ENCODE results near the gene HLA-A.

The HLA-A gene

DNA sequence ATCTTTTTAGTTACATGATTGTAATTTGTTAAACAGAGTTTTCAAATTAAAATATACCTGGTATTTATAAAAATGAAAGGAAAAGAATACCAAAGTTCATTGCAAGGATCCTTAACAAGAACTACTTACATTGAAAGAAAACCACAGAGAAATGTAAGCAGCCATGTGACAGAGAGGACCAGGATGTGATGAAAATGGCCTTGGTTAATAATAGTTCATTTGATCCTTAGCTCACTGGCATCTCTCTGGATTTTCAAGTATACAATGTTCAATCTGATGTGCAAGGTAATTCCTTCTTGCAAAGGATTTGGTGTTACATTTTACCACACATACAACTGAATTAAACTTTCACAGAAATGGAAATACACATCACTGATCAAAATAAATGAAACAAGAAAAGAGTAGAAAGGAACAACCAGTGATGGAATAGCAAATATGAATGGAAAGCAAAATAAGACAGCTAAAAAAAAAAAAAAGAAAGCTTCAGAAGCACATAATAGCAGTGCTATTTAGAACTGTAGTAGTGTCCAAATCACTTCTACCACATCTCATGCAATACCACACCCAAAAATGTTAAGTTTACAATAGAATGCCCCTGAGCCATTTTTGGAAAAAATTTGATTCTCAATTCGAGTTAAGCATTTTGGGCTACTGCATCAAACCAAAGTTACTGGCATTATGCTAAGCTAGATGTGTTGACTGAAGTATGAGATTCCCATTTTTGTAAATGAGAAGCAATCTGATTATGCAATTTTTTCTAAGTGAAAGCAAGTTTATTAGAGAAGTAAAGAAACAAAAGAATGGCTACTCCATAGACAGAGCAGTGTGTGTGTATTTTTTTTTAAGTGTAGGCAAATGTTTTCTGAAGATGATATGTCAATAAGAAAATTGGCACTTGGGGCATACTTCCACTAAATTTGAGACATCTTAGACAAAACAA is 22.6 kb upstream of the HLA-A start:
- TF ChIP-seq MYC (IDR thresholded peaks at IDR 0.05; ENCODE audit: low read depth, low read length) = no peak
- TF ChIP-seq POLR2A (IDR thresholded peaks at IDR 0.05; ENCODE audit: extremely low read depth, insufficient read length) = no peak
- TF ChIP-seq, protein P1, sequence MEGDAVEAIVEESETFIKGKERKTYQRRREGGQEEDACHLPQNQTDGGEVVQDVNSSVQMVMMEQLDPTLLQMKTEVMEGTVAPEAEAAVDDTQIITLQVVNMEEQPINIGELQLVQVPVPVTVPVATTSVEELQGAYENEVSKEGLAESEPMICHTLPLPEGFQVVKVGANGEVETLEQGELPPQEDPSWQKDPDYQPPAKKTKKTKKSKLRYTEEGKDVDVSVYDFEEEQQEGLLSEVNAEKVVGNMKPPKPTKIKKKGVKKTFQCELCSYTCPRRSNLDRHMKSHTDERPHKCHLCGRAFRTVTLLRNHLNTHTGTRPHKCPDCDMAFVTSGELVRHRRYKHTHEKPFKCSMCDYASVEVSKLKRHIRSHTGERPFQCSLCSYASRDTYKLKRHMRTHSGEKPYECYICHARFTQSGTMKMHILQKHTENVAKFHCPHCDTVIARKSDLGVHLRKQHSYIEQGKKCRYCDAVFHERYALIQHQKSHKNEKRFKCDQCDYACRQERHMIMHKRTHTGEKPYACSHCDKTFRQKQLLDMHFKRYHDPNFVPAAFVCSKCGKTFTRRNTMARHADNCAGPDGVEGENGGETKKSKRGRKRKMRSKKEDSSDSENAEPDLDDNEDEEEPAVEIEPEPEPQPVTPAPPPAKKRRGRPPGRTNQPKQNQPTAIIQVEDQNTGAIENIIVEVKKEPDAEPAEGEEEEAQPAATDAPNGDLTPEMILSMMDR (IDR thresholded peaks at IDR 0.05; ENCODE audit: low read depth, low read length) = no peak
- TF ChIP-seq, protein P2, sequence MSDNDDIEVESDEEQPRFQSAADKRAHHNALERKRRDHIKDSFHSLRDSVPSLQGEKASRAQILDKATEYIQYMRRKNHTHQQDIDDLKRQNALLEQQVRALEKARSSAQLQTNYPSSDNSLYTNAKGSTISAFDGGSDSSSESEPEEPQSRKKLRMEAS (IDR thresholded peaks at IDR 0.05; ENCODE audit: low read depth, low read length) = no peak
- no peak for DNase-seq (ENCODE audit: low read depth)
- H3K4me3 ChIP-seq (ENCODE audit: low read depth, low read length) = no peak overlapping the region

DNA sequence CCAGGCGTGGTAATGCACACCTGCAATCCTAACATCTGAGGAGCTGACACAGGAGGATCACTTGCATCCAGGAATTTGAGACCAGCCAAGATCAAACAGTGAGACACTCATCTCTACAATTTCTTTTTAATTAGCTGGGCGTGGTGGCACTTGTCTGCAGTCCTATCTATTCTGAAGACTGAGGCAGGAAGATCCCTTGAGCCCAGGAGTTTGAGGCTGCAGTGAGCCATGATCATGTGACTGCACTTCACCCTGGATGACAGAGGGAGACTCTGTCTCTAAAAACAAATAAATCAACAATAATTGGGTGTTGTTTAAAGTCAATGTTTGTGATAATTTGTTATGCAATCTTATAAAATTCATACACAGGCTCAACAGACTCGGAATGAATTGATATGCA is 18.0 kb upstream of the HLA-A start:
- H3K4me3 ChIP-seq (ENCODE audit: low read depth, low read length) = no peak overlapping the region
- DNase-seq (ENCODE audit: low read depth) = no peak
- TF ChIP-seq, protein P2 (IDR thresholded peaks at IDR 0.05; ENCODE audit: low read depth, low read length) = no peak
- TF ChIP-seq, protein P1 (IDR thresholded peaks at IDR 0.05; ENCODE audit: low read depth, low read length) = no peak
- no peak for TF ChIP-seq POLR2A (IDR thresholded peaks at IDR 0.05; ENCODE audit: extremely low read depth, insufficient read length)
- no peak for TF ChIP-seq MYC (IDR thresholded peaks at IDR 0.05; ENCODE audit: low read depth, low read length)

- DNase-seq (ENCODE audit: low read depth) = no peak
- H3K4me3 ChIP-seq (ENCODE audit: low read depth, low read length) = no peak overlapping the region
- TF ChIP-seq MYC (IDR thresholded peaks at IDR 0.05; ENCODE audit: low read depth, low read length) = no peak
- no peak for TF ChIP-seq POLR2A (IDR thresholded peaks at IDR 0.05; ENCODE audit: extremely low read depth, insufficient read length)
- TF ChIP-seq, protein P2 (IDR thresholded peaks at IDR 0.05; ENCODE audit: low read depth, low read length) = no peak
- TF ChIP-seq, protein P1 (IDR thresholded peaks at IDR 0.05; ENCODE audit: low read depth, low read length) = no peak
Observed at GRCh38 chr6:29924731-29925130, 17.6 kb upstream of the HLA-A start.

- no peak for TF ChIP-seq MYC (IDR thresholded peaks at IDR 0.05; ENCODE audit: low read depth, low read length)
- TF ChIP-seq, protein P1 (IDR thresholded peaks at IDR 0.05; ENCODE audit: low read depth, low read length) = no peak
- TF ChIP-seq, protein P2 (IDR thresholded peaks at IDR 0.05; ENCODE audit: low read depth, low read length) = no peak
- no peak for TF ChIP-seq POLR2A (IDR thresholded peaks at IDR 0.05; ENCODE audit: extremely low read depth, insufficient read length)
- DNase-seq (ENCODE audit: low read depth) = peak; percentile 14
- H3K4me3 ChIP-seq (ENCODE audit: low read depth, low read length) = no peak overlapping the region
Observed at GRCh38 chr6:29925321-29925720, 17.0 kb upstream of the HLA-A start.

- no peak for DNase-seq (ENCODE audit: low read depth)
- TF ChIP-seq, protein P1 (IDR thresholded peaks at IDR 0.05; ENCODE audit: low read depth, low read length) = no peak
- TF ChIP-seq POLR2A (IDR thresholded peaks at IDR 0.05; ENCODE audit: extremely low read depth, insufficient read length) (no peak), MYC (IDR thresholded peaks at IDR 0.05; ENCODE audit: low read depth, low read length) (no peak)
- TF ChIP-seq, protein P2 (IDR thresholded peaks at IDR 0.05; ENCODE audit: low read depth, low read length) = no peak
- H3K4me3 ChIP-seq (ENCODE audit: low read depth, low read length) = no peak overlapping the region
Observed at GRCh38 chr6:29925727-29926412, 16.5 kb upstream of the HLA-A start.
